ENCODE data around the gene ATP6V0C.

The ATP6V0C gene

GRCh38 chr16:2484898-2485508, 28.7 kb upstream of the ATP6V0C start:
- H3K4me3 ChIP-seq (ENCODE audit: low read length), result no peak overlapping the region
- no peak overlapping the region for H3K9ac ChIP-seq (ENCODE audit: low read length)
- no peak for TF ChIP-seq EZH2 (optimal IDR thresholded peaks at IDR 0.05; ENCODE audit: low read depth, low read length)
- no peak for TF ChIP-seq CTCF (IDR thresholded peaks at IDR 0.05; ENCODE audit: low read length)
- no peak for TF ChIP-seq EZH2phosphoT487 (IDR thresholded peaks at IDR 0.05; ENCODE audit: low read length)
- no peaks in the 10 kb centered on the region for H3K9me2 ChIP-seq (replicated peaks; ENCODE audit: insufficient read depth, low read length)
- no peaks in the 10 kb centered on the region for H4K20me1 ChIP-seq (ENCODE audit: insufficient read depth, low read length)
- no peaks in the 10 kb centered on the region for H3K9me3 ChIP-seq (replicated peaks; ENCODE audit: insufficient read depth, low read length)
- no peaks in the 10 kb centered on the region for H3F3A ChIP-seq (ENCODE audit: insufficient read depth, low read length)
- no peak for DNase-seq
- H2AFZ ChIP-seq (ENCODE audit: low read length), result no peak overlapping the region
- no peaks in the 10 kb centered on the region for H3K27me3 ChIP-seq (replicated peaks; ENCODE audit: insufficient read depth, low read length)
- no peaks in the 10 kb centered on the region for H3K36me3 ChIP-seq (replicated peaks; ENCODE audit: insufficient read depth, low read length)
- no peak overlapping the region for H3K27ac ChIP-seq (ENCODE audit: low read length)
- 0 out of 2 replicates have a peak, but pooled peaks cover 8% of the 10 kb centered on the region for H3K79me2 ChIP-seq (ENCODE audit: low read length)
- H3K4me1 ChIP-seq (ENCODE audit: low read length), result no peaks in the 10 kb centered on the region
- H3K4me2 ChIP-seq (ENCODE audit: low read depth, low read length), result no peak overlapping the region

- no peaks in the 10 kb centered on the region for H3K4me1 ChIP-seq (ENCODE audit: low read length)
- TF ChIP-seq CTCF (IDR thresholded peaks at IDR 0.05; ENCODE audit: low read length) (no peak), EZH2phosphoT487 (IDR thresholded peaks at IDR 0.05; ENCODE audit: low read length) (no peak), EZH2 (optimal IDR thresholded peaks at IDR 0.05; ENCODE audit: low read depth, low read length) (no peak)
Measured at GRCh38 chr16:2485811-2486507, 27.8 kb upstream of the ATP6V0C start.

GRCh38 chr16:2486645-2487516, 26.9 kb upstream of the ATP6V0C start:
- Histone ChIP-seq H3K27ac (ENCODE audit: low read length) (no peak overlapping the region), H3K4me2 (ENCODE audit: low read depth, low read length) (no peak overlapping the region), H3K27me3 (replicated peaks; ENCODE audit: insufficient read depth, low read length) (no peaks in the 10 kb centered on the region), H3F3A (ENCODE audit: insufficient read depth, low read length) (no peaks in the 10 kb centered on the region), H2AFZ (ENCODE audit: low read length) (no peak overlapping the region), H3K9me2 (replicated peaks; ENCODE audit: insufficient read depth, low read length) (no peaks in the 10 kb centered on the region), H3K4me1 (ENCODE audit: low read length) (no peaks in the 10 kb centered on the region), H3K4me3 (ENCODE audit: low read length) (no peak overlapping the region), H3K9ac (ENCODE audit: low read length) (no peak overlapping the region), H4K20me1 (ENCODE audit: insufficient read depth, low read length) (no peaks in the 10 kb centered on the region), H3K9me3 (replicated peaks; ENCODE audit: insufficient read depth, low read length) (no peaks in the 10 kb centered on the region), H3K79me2 (ENCODE audit: low read length) (0 out of 2 replicates have a peak, but pooled peaks cover 5% of the 10 kb centered on the region), H3K36me3 (replicated peaks; ENCODE audit: insufficient read depth, low read length) (no peaks in the 10 kb centered on the region)
- no peak for DNase-seq
- TF ChIP-seq EZH2 (optimal IDR thresholded peaks at IDR 0.05; ENCODE audit: low read depth, low read length) (no peak), EZH2phosphoT487 (IDR thresholded peaks at IDR 0.05; ENCODE audit: low read length) (no peak), CTCF (IDR thresholded peaks at IDR 0.05; ENCODE audit: low read length) (no peak; the same call in 1 of the 2 replicates)

More at GRCh38 chr16:2485811-2486507, 27.8 kb upstream of the ATP6V0C start:
- Histone ChIP-seq H3K9me3 (replicated peaks; ENCODE audit: insufficient read depth, low read length) (no peaks in the 10 kb centered on the region), H3F3A (ENCODE audit: insufficient read depth, low read length) (no peaks in the 10 kb centered on the region), H3K9ac (ENCODE audit: low read length) (no peak overlapping the region), H3K27ac (ENCODE audit: low read length) (no peak overlapping the region), H3K4me2 (ENCODE audit: low read depth, low read length) (no peak overlapping the region), H4K20me1 (ENCODE audit: insufficient read depth, low read length) (no peaks in the 10 kb centered on the region), H3K27me3 (replicated peaks; ENCODE audit: insufficient read depth, low read length) (no peaks in the 10 kb centered on the region), H2AFZ (ENCODE audit: low read length) (no peak overlapping the region), H3K79me2 (ENCODE audit: low read length) (0 out of 2 replicates have a peak, but pooled peaks cover 8% of the 10 kb centered on the region), H3K36me3 (replicated peaks; ENCODE audit: insufficient read depth, low read length) (no peaks in the 10 kb centered on the region), H3K4me3 (ENCODE audit: low read length) (no peak overlapping the region), H3K9me2 (replicated peaks; ENCODE audit: insufficient read depth, low read length) (no peaks in the 10 kb centered on the region)
- no peak for DNase-seq

All from MM.1S (cell line).